ENCODE data around the gene GYPC.

The GYPC gene

GRCh38 chr2:126733795-126734194 lies 77.8 kb downstream of the GYPC start:
- Histone ChIP-seq H3K4me2 (ENCODE audit: low read length) (no peak overlapping the region), H3K4me3 (ENCODE audit: low read depth, low read length, poor library complexity, severe bottlenecking) (no peak overlapping the region), H3K9me2 (ENCODE audit: low read depth, low read length) (no peaks in the 10 kb centered on the region), H3F3A (ENCODE audit: insufficient read depth, low read length) (no peaks in the 10 kb centered on the region), H3K27ac (ENCODE audit: low read depth, low read length, poor library complexity, severe bottlenecking) (no peak overlapping the region), H2AFZ (ENCODE audit: low read length) (no peak overlapping the region), H3K36me3 (ENCODE audit: insufficient read depth, low read length) (no peaks in the 10 kb centered on the region), H3K9me3 (ENCODE audit: low read length) (no peaks in the 10 kb centered on the region), H3K27me3 (ENCODE audit: insufficient read depth, low read length) (no peaks in the 10 kb centered on the region), H3K4me1 (ENCODE audit: insufficient read depth, low read length, severe bottlenecking) (no peaks in the 10 kb centered on the region), H3K79me2 (ENCODE audit: insufficient read depth, low read length) (no peaks in the 10 kb centered on the region), H4K20me1 (ENCODE audit: insufficient read depth, low read length) (no peaks in the 10 kb centered on the region), H3K9ac (ENCODE audit: low read length) (no peak overlapping the region)
- TF ChIP-seq CTCF (IDR thresholded peaks at IDR 0.05; ENCODE audit: low read length): no peak
- TF ChIP-seq EZH2 (IDR thresholded peaks at IDR 0.05; ENCODE audit: borderline replicate concordance, low read length): no peak

GRCh38 chr2:126736133-126736874 lies 80.3 kb downstream of the GYPC start:
- H3K79me2 ChIP-seq (ENCODE audit: insufficient read depth, low read length): no peaks in the 10 kb centered on the region
- no peak overlapping the region for H3K4me3 ChIP-seq (ENCODE audit: low read depth, low read length, poor library complexity, severe bottlenecking)
- H3K27me3 ChIP-seq (ENCODE audit: insufficient read depth, low read length): no peaks in the 10 kb centered on the region
- no peak overlapping the region for H3K4me2 ChIP-seq (ENCODE audit: low read length)
- TF ChIP-seq CTCF (IDR thresholded peaks at IDR 0.05; ENCODE audit: low read length) (no peak), EZH2 (IDR thresholded peaks at IDR 0.05; ENCODE audit: borderline replicate concordance, low read length) (no peak)
- no peaks in the 10 kb centered on the region for H3K9me2 ChIP-seq (ENCODE audit: low read depth, low read length)
- H2AFZ ChIP-seq (ENCODE audit: low read length): no peak overlapping the region
- no peaks in the 10 kb centered on the region for H4K20me1 ChIP-seq (ENCODE audit: insufficient read depth, low read length)
- no peaks in the 10 kb centered on the region for H3K36me3 ChIP-seq (ENCODE audit: insufficient read depth, low read length)
- no peaks in the 10 kb centered on the region for H3F3A ChIP-seq (ENCODE audit: insufficient read depth, low read length)
- no peak overlapping the region for H3K27ac ChIP-seq (ENCODE audit: low read depth, low read length, poor library complexity, severe bottlenecking)
- no peak overlapping the region for H3K9ac ChIP-seq (ENCODE audit: low read length)
- H3K4me1 ChIP-seq (ENCODE audit: insufficient read depth, low read length, severe bottlenecking): no peaks in the 10 kb centered on the region
- H3K9me3 ChIP-seq (ENCODE audit: low read length): no peaks in the 10 kb centered on the region

- Histone ChIP-seq H3K9me3 (ENCODE audit: low read length) (no peaks in the 10 kb centered on the region), H3K4me2 (ENCODE audit: low read length) (no peak overlapping the region), H3K4me3 (ENCODE audit: low read depth, low read length, poor library complexity, severe bottlenecking) (no peak overlapping the region), H3K36me3 (ENCODE audit: insufficient read depth, low read length) (no peaks in the 10 kb centered on the region), H3K4me1 (ENCODE audit: insufficient read depth, low read length, severe bottlenecking) (no peaks in the 10 kb centered on the region), H2AFZ (ENCODE audit: low read length) (no peak overlapping the region), H3K27me3 (ENCODE audit: insufficient read depth, low read length) (no peaks in the 10 kb centered on the region), H3K9ac (ENCODE audit: low read length) (no peak overlapping the region), H4K20me1 (ENCODE audit: insufficient read depth, low read length) (no peaks in the 10 kb centered on the region), H3K79me2 (ENCODE audit: insufficient read depth, low read length) (no peaks in the 10 kb centered on the region), H3F3A (ENCODE audit: insufficient read depth, low read length) (no peaks in the 10 kb centered on the region), H3K9me2 (ENCODE audit: low read depth, low read length) (no peaks in the 10 kb centered on the region), H3K27ac (ENCODE audit: low read depth, low read length, poor library complexity, severe bottlenecking) (no peak overlapping the region)
- TF ChIP-seq EZH2 (IDR thresholded peaks at IDR 0.05; ENCODE audit: borderline replicate concordance, low read length) (no peak), CTCF (IDR thresholded peaks at IDR 0.05; ENCODE audit: low read length) (no peak)
Observed at GRCh38 chr2:126739141-126739540, 83.2 kb downstream of the GYPC start.
